ENCODE measurements around the gene TBRG4. TPM values are rescaled to one million over a fixed set of nuclear protein-coding genes. Genes with fewer than 3 reads are reported as not detected.
"Not testable (repeated sequence)": the region's sequence is repeated elsewhere in the genome, so short reads cannot be mapped to it uniquely, and the experiment has no call there.

Gene TBRG4
- total and polyA plus RNA-seq, 2 donors (not counting 3 experiments of a cell fraction or from before 2014, with no cell fraction given) = 43.7 to 56.7 TPM

DNA sequence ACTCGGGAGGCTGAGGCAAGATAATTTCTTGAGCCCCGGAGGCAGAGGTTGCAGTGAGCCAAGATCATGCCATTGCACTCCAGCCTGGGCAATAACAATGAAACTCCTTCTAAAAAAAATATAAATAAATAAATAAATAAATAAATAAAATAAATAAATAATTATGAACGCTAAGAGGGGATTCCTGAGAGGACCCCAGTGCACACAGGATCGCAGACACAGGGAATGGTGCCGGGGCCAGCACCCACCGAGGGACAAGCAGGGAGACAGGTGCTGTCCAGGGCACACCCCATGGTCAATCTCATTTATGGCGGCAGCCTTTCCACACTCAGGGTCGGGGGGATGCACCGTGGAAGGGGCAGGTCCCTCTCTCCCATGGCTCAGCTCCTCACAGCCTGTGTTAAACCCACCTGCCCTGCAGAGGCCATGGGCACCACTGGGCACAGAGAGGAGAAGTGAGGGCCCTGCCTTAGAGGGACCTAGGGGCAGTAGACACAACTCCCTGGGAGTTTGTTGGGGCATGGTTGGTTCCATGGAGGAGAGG lies 43.9 kb upstream of the TBRG4 start:
- TF ChIP-seq MAX (IDR thresholded peaks at IDR 0.05; ENCODE audit: insufficient read depth, insufficient read length) (no peak), FOS (IDR thresholded peaks at IDR 0.05; ENCODE audit: borderline replicate concordance, insufficient read depth, low read length) (no peak), EZH2 (IDR thresholded peaks at IDR 0.05; ENCODE audit: borderline replicate concordance, low read depth, low read length, severe bottlenecking) (no peak), MYC (IDR thresholded peaks at IDR 0.05; ENCODE audit: low read depth, low read length) (no peak), POLR2AphosphoS5 (IDR thresholded peaks at IDR 0.05; ENCODE audit: insufficient read depth, low read depth, low read length) (no peak), CTCF (IDR thresholded peaks at IDR 0.05; ENCODE audit: extremely low read depth in 1 of 2, insufficient read depth in 1 of 2, low read depth in 1 of 2, low read length in 2 of 2) (no peak), POLR2A (IDR thresholded peaks at IDR 0.05; ENCODE audit: low read depth, low read length) (no peak), JUN (IDR thresholded peaks at IDR 0.05; ENCODE audit: borderline replicate concordance, insufficient read depth, insufficient read length, low read depth) (no peak), GATA2 (IDR thresholded peaks at IDR 0.05; ENCODE audit: insufficient read depth, insufficient read length, low read depth, low read length) (no peak)
- no peaks in the 10 kb centered on the region for H3K9me1 ChIP-seq (replicated peaks; ENCODE audit: control insufficient read depth, extremely low read depth, insufficient read depth, low read length)
- no peak overlapping the region for H3K9ac ChIP-seq (replicated peaks; ENCODE audit: extremely low read depth, insufficient read depth, low read length)
- H4K20me1 ChIP-seq (replicated peaks; ENCODE audit: control insufficient read depth, extremely low read depth, insufficient read depth, low read length) = no peaks in the 10 kb centered on the region
- DNase-seq (ENCODE audit: low read depth, low spot score) = no peak
- H3K9me3 ChIP-seq (replicated peaks; ENCODE audit: control insufficient read depth, insufficient read depth, low read length) = no peaks in the 10 kb centered on the region
- H3K4me3 ChIP-seq (replicated peaks in 1 of 3; ENCODE audit: insufficient read depth in 1 of 3, low read depth in 1 of 3, low read length in 3 of 3) = no peak overlapping the region
- no peak overlapping the region for H3K27ac ChIP-seq (ENCODE audit: insufficient read depth, low read depth, low read length)
- intact Hi-C loops (cut with micrococcal nuclease) (no loop called here), dilution Hi-C loops (cut with MboI; ENCODE audit: extremely low pct_ligation_motif_present, low sequenced_read_pairs) (no loop called here)
- ChIA-PET POLR2A (no interaction called here), CTCF (interaction anchor here (3.9 to 6.5 kb wide), 2 partner anchors 104 to 699 kb away, joined by 23 to 87 read pairs; no protein-coding TSS in a partner anchor)
- H3K27me3 ChIP-seq (ENCODE audit: control insufficient read depth in 2 of 2, insufficient read depth in 2 of 2, low read length in 2 of 2) = peaks cover 21 to 23% of the 10 kb centered on the region in 2 experiments
- no peaks in the 10 kb centered on the region for H3K4me1 ChIP-seq (ENCODE audit: control insufficient read depth, extremely low read depth, insufficient read depth, low read length)
- no peak overlapping the region for H2AFZ ChIP-seq (ENCODE audit: low read depth, low read length)
- BruUV-seq (replicated peaks) = no TSS peak
- no peak overlapping the region for H3K4me2 ChIP-seq (ENCODE audit: insufficient read depth, low read length)
- no peak for FAIRE-seq
- no peaks in the 10 kb centered on the region for H3K79me2 ChIP-seq (ENCODE audit: control insufficient read depth, insufficient read depth, low read length)
- H3K36me3 ChIP-seq (ENCODE audit: control insufficient read depth in 2 of 2, extremely low read depth in 1 of 2, insufficient read depth in 2 of 2, low read length in 2 of 2) = no peaks in the 10 kb centered on the region

- H3K9ac ChIP-seq (replicated peaks; ENCODE audit: extremely low read depth, insufficient read depth, low read length); H3K9me1 ChIP-seq (replicated peaks; ENCODE audit: control insufficient read depth, extremely low read depth, insufficient read depth, low read length); FAIRE-seq; H3K4me2 ChIP-seq (ENCODE audit: insufficient read depth, low read length); H4K20me1 ChIP-seq (replicated peaks; ENCODE audit: control insufficient read depth, extremely low read depth, insufficient read depth, low read length); H3K36me3 ChIP-seq (ENCODE audit: control insufficient read depth in 2 of 2, extremely low read depth in 1 of 2, insufficient read depth in 2 of 2, low read length in 2 of 2); H3K79me2 ChIP-seq (ENCODE audit: control insufficient read depth, insufficient read depth, low read length); H2AFZ ChIP-seq (ENCODE audit: low read depth, low read length); H3K4me3 ChIP-seq (replicated peaks in 1 of 3; ENCODE audit: insufficient read depth in 1 of 3, low read depth in 1 of 3, low read length in 3 of 3); H3K27ac ChIP-seq (ENCODE audit: insufficient read depth, low read depth, low read length); DNase-seq (ENCODE audit: low read depth, low spot score); H3K9me3 ChIP-seq (replicated peaks; ENCODE audit: control insufficient read depth, insufficient read depth, low read length); dilution Hi-C loops (cut with MboI; ENCODE audit: extremely low pct_ligation_motif_present, low sequenced_read_pairs); H3K4me1 ChIP-seq (ENCODE audit: control insufficient read depth, extremely low read depth, insufficient read depth, low read length); BruUV-seq (replicated peaks): not testable (repeated sequence)
- intact Hi-C loops (cut with micrococcal nuclease) = loop anchor here (1.0 kb wide), 3 partner anchors 106 to 1198 kb away; no protein-coding TSS in a partner anchor
- ChIA-PET CTCF (interaction anchor here (1.2 to 6.5 kb wide), 5 partner anchors 9 to 701 kb away, joined by 4 to 87 read pairs (median 13); no protein-coding TSS in a partner anchor), POLR2A (interaction anchor here (0.7 kb wide), 1 partner anchor 106 kb away, joined by 6 read pairs; no protein-coding TSS in a partner anchor)
- peaks cover 17 to 21% of the 10 kb centered on the region in 2 experiments for H3K27me3 ChIP-seq (ENCODE audit: control insufficient read depth in 2 of 2, insufficient read depth in 2 of 2, low read length in 2 of 2)
Observed at GRCh38 chr7:45153861-45154260, 42.4 kb upstream of the TBRG4 start.
